DOHH2 (cell line): Measurements from ENCODE around the gene FBXL20.

Experiments
- H3F3A ChIP-seq: fragments of 200-600 bp; sonication (generic), shearing (Covaris generic); 2 replicates; pipeline ENCODE4 v1.6.0; 2016; ENCODE audit warnings: antibody characterized with exemption, mild to moderate bottlenecking; ENCODE audit not compliant: control insufficient read depth, insufficient read depth
- H3K27ac ChIP-seq: fragments of 200-600 bp; sonication (generic); 2 replicates; pipeline ENCODE4 v1.5.1; 2014; ENCODE audit warnings: low read depth, mild to moderate bottlenecking, low read length, moderate library complexity
- H3K27me3 ChIP-seq: fragments of 200-600 bp; sonication (generic); 2 replicates; pipeline ENCODE4 v1.6.1; 2014; ENCODE audit warnings: mild to moderate bottlenecking, low read length, mixed read lengths; ENCODE audit not compliant: control insufficient read depth
- H3K36me3 ChIP-seq: fragments of 200-600 bp; sonication (generic); 2 replicates; pipeline ENCODE4 v1.6.1; 2014; ENCODE audit warnings: mild to moderate bottlenecking, low read length, moderate library complexity, mixed read lengths; ENCODE audit not compliant: control insufficient read depth
- H3K4me1 ChIP-seq: fragments of 200-600 bp; sonication (generic); 2 replicates; pipeline ENCODE4 v1.6.1; 2014; ENCODE audit warnings: mild to moderate bottlenecking, low read length, mixed read lengths; ENCODE audit not compliant: control insufficient read depth
- H3K4me2 ChIP-seq: fragments of 200-600 bp; sonication (generic); 2 replicates; pipeline ENCODE4 v1.6.0; 2014; ENCODE audit warnings: mild to moderate bottlenecking, low read length, moderate library complexity
- H3K4me3 ChIP-seq: fragments of 200-600 bp; sonication (generic); 2 replicates; pipeline ENCODE4 v1.5.1; 2014; ENCODE audit warnings: mild to moderate bottlenecking, low read length, mixed read lengths
- H3K79me2 ChIP-seq: fragments of 200-600 bp; sonication (generic); 2 replicates; pipeline ENCODE4 v1.6.1; 2014; ENCODE audit warnings: mild to moderate bottlenecking, low read length, mixed read lengths; ENCODE audit not compliant: control insufficient read depth
- H3K9me2 ChIP-seq: fragments of 200-600 bp; sonication (generic); replicated peaks from 2 replicates; pipeline ENCODE4 v1.6.1; 2014; ENCODE audit warnings: mild to moderate bottlenecking, low read length, mixed read lengths; ENCODE audit not compliant: control insufficient read depth
- H3K9me3 ChIP-seq: fragments of 200-600 bp; sonication (generic); 2 replicates; pipeline ENCODE4 v1.6.1; 2014; ENCODE audit warnings: antibody characterized with exemption, low read length, mixed read lengths; ENCODE audit not compliant: control insufficient read depth, insufficient read depth
- H4K20me1 ChIP-seq: fragments of 200-600 bp; sonication (generic); 2 replicates; pipeline ENCODE4 v1.6.0; 2014; ENCODE audit warnings: low read depth, mild to moderate bottlenecking, antibody characterized with exemption, low read length, moderate library complexity; ENCODE audit not compliant: control insufficient read depth, insufficient read depth
- CTCF ChIP-seq: fragments of 200-600 bp; sonication (generic); IDR thresholded peaks from one replicate; pipeline ENCODE4 v1.5.1; 2014; ENCODE audit warnings: antibody characterized with exemption, mild to moderate bottlenecking, low read depth, low read length; ENCODE audit not compliant: poor library complexity, severe bottlenecking
- EZH2phosphoT487 ChIP-seq: fragments of 200-600 bp; sonication (generic); IDR thresholded peaks from 2 replicates; pipeline ENCODE4 v1.6.1; 2017; ENCODE audit warnings: borderline replicate concordance, mild to moderate bottlenecking, antibody characterized with exemption, low read length, moderate library complexity, mixed read lengths

FBXL20 gene

GRCh38 chr17:39405436-39405835 lies 4.0 kb upstream of the FBXL20 start:
- TF ChIP-seq EZH2phosphoT487 = no peak
- TF ChIP-seq CTCF = no peak
- H3K36me3 ChIP-seq = peaks cover 44% of the 10 kb centered on the region
- H4K20me1 ChIP-seq = no peaks in the 10 kb centered on the region; the same call in 1 of the 2 replicates
- no peak overlapping the region for H3K4me2 ChIP-seq
- no peak overlapping the region for H3K27ac ChIP-seq
- H3K79me2 ChIP-seq = peaks cover 9% of the 10 kb centered on the region
- peaks cover 10% of the 10 kb centered on the region for H3K4me1 ChIP-seq
- H3F3A ChIP-seq = peaks cover 29% of the 10 kb centered on the region
- no peak overlapping the region for H3K4me3 ChIP-seq
- no peaks in the 10 kb centered on the region for H3K27me3 ChIP-seq
- no peaks in the 10 kb centered on the region for H3K9me2 ChIP-seq
- no peaks in the 10 kb centered on the region for H3K9me3 ChIP-seq

- no peaks in the 10 kb centered on the region for H3K9me2 ChIP-seq
- H3K27me3 ChIP-seq = no peaks in the 10 kb centered on the region
- H3K4me3 ChIP-seq = no peak overlapping the region
- H4K20me1 ChIP-seq = no peaks in the 10 kb centered on the region; the same call in 1 of the 2 replicates
- H3K9me3 ChIP-seq = no peaks in the 10 kb centered on the region
- H3K79me2 ChIP-seq = peaks cover 16% of the 10 kb centered on the region
- no peak overlapping the region for H3K4me2 ChIP-seq
- peaks cover 15% of the 10 kb centered on the region for H3K4me1 ChIP-seq
- H3F3A ChIP-seq = peaks cover 29% of the 10 kb centered on the region
- H3K27ac ChIP-seq = no peak overlapping the region
- H3K36me3 ChIP-seq = peaks cover 37% of the 10 kb centered on the region
- no peak for TF ChIP-seq EZH2phosphoT487
- no peak for TF ChIP-seq CTCF
These were observed 3.3 kb upstream of the FBXL20 start for GRCh38 chr17:39404542-39405378.

DNA sequence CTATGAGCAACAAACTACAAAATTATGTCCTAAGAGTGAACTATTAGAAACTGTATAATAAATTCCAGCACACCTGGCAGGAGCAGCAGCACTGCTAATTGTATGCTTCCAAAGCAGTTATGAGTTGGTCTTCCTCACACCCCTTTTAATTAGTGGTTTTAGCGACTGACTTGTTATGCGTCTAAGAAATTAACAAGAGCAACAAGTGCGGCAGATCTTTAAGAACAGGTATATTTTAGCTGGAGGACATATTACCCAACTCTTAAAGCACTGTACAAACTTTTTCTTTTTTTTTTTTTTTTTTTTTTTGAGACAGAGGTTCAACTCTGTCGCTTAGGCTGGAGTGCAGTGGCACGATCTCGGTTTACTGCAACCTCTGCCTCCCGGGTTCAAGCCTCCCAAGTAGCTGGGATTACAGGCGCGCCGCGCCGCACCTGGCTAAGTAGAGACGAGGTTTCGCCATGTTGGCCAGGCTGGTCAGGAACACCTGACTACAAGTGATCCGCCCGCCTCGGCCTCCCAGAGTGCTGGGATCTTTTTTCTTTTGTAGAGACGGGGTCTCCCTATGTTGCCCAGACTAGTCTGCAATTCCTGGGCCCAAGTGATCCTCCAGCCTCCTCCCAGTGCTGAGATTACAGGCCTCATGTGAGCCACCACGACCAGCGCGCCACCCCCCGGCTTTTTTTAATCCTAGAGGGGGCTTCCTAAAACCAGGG lies 1.6 kb upstream of the FBXL20 start:
- Histone ChIP-seq H3K4me3 (peak overlapping the region; percentile 97), H3K4me2 (peak overlapping the region; percentile 72), H3K27me3 (no peaks in the 10 kb centered on the region), H3K9me2 (no peaks in the 10 kb centered on the region), H3K36me3 (peaks cover 20% of the 10 kb centered on the region), H4K20me1 (no peaks in the 10 kb centered on the region; the same call in 1 of the 2 replicates), H3K4me1 (peaks cover 15% of the 10 kb centered on the region), H3K9me3 (no peaks in the 10 kb centered on the region), H3K27ac (no peak overlapping the region), H3F3A (peaks cover 35% of the 10 kb centered on the region), H3K79me2 (peaks cover 22% of the 10 kb centered on the region)
- no peak for TF ChIP-seq CTCF
- TF ChIP-seq EZH2phosphoT487 = no peak
